ENCODE measurements around the gene ARAP3. TPM values are rescaled to one million over a fixed set of nuclear protein-coding genes. Genes with fewer than 3 reads are reported as not detected.

ARAP3 gene
- total and polyA plus RNA-seq, 9 of the 15 experiments (the other 6 are each of a cell fraction or from before 2014, with no cell fraction given), result 0.83 to 25.7 (median 6.4) TPM

DNA sequence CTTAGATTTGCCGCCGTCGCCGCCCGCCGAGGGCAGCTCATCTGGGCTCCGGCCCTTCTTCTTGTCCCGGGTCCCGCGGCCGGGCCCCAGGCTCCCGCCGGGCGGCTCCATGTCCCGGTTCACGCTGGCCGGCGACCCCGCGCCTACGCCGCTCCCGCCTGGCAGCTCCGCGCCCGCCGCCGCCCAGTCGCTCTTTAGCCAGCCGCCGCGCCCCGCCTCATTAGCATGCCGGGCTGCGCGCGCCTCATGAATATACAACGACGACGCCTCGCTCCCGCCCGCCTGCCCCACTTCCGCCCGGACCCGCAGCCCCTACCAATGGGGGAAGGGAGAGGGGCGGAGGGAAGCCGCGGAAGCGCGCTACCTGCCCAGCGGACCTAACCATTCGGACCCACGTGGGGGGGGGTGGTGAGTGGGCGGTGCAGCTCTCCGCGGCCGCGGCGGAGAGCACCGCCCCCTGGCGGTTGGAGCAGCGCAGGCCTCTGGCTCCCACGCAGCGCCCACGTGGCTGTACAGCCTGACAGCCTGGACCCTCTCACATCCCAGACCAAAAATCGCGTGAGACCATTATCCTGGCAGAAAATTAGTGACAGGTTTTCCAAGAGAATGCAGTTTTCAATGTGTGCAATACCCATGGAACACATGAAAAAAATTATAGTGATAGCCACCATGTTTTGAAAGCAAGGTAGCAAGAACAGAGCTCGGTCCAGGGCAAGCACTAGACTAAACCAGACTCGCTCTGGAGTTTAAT, 63.1 kb downstream of the ARAP3 start, which contains the start of gene DIAPH1 (continued):
- TF ChIP-seq, protein P1, sequence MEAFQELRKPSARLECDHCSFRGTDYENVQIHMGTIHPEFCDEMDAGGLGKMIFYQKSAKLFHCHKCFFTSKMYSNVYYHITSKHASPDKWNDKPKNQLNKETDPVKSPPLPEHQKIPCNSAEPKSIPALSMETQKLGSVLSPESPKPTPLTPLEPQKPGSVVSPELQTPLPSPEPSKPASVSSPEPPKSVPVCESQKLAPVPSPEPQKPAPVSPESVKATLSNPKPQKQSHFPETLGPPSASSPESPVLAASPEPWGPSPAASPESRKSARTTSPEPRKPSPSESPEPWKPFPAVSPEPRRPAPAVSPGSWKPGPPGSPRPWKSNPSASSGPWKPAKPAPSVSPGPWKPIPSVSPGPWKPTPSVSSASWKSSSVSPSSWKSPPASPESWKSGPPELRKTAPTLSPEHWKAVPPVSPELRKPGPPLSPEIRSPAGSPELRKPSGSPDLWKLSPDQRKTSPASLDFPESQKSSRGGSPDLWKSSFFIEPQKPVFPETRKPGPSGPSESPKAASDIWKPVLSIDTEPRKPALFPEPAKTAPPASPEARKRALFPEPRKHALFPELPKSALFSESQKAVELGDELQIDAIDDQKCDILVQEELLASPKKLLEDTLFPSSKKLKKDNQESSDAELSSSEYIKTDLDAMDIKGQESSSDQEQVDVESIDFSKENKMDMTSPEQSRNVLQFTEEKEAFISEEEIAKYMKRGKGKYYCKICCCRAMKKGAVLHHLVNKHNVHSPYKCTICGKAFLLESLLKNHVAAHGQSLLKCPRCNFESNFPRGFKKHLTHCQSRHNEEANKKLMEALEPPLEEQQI (IDR thresholded peaks at IDR 0.05), result no peak
- TF ChIP-seq, protein P2, sequence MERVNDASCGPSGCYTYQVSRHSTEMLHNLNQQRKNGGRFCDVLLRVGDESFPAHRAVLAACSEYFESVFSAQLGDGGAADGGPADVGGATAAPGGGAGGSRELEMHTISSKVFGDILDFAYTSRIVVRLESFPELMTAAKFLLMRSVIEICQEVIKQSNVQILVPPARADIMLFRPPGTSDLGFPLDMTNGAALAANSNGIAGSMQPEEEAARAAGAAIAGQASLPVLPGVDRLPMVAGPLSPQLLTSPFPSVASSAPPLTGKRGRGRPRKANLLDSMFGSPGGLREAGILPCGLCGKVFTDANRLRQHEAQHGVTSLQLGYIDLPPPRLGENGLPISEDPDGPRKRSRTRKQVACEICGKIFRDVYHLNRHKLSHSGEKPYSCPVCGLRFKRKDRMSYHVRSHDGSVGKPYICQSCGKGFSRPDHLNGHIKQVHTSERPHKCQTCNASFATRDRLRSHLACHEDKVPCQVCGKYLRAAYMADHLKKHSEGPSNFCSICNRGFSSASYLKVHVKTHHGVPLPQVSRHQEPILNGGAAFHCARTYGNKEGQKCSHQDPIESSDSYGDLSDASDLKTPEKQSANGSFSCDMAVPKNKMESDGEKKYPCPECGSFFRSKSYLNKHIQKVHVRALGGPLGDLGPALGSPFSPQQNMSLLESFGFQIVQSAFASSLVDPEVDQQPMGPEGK (CRISPR knock-in tag; IDR thresholded peaks at IDR 0.05; ENCODE audit: borderline replicate concordance), result no peak
- TF ChIP-seq, protein P3, sequence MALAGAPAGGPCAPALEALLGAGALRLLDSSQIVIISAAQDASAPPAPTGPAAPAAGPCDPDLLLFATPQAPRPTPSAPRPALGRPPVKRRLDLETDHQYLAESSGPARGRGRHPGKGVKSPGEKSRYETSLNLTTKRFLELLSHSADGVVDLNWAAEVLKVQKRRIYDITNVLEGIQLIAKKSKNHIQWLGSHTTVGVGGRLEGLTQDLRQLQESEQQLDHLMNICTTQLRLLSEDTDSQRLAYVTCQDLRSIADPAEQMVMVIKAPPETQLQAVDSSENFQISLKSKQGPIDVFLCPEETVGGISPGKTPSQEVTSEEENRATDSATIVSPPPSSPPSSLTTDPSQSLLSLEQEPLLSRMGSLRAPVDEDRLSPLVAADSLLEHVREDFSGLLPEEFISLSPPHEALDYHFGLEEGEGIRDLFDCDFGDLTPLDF (CRISPR knock-in tag; IDR thresholded peaks at IDR 0.05), result 0 out of 2 replicates have a peak, but pooled peaks have one; percentile 69
- TF ChIP-seq YY1 (IDR thresholded peaks at IDR 0.05; ENCODE audit: borderline replicate concordance in 1 of 3, control insufficient read depth in 1 of 3, extremely low read depth in 1 of 3, insufficient read depth in 3 of 3, insufficient read length in 1 of 3, insufficient replicate concordance in 2 of 3, low read depth in 1 of 3, low read length in 2 of 3) (peak in 2 of 3 experiments; percentile 63), ERF (CRISPR knock-in tag; IDR thresholded peaks at IDR 0.05) (peak; percentile 66; the same call in 1 of the 2 replicates), NFE2L1 (tag; IDR thresholded peaks at IDR 0.05; ENCODE audit: borderline replicate concordance, low read depth) (no peak), MAZ (CRISPR knock-in tag; conservative IDR thresholded peaks at IDR 0.05 in 1 of 2, IDR thresholded peaks at IDR 0.05 in 1 of 2) (peak; percentile 63 to 98; a peak in 3 of 4 replicates), NONO (IDR thresholded peaks at IDR 0.05; ENCODE audit: low read depth in 2 of 2, low read length in 1 of 2) (peak; percentile 48 to 98; a peak in 2 of 4 replicates), PRMT5 (CRISPR knock-in tag; IDR thresholded peaks at IDR 0.05) (no peak), RNF2 (IDR thresholded peaks at IDR 0.05) (peak; percentile 88), ZNF830 (CRISPR knock-in tag; IDR thresholded peaks at IDR 0.05) (no peak)
- TF ChIP-seq, protein P4, sequence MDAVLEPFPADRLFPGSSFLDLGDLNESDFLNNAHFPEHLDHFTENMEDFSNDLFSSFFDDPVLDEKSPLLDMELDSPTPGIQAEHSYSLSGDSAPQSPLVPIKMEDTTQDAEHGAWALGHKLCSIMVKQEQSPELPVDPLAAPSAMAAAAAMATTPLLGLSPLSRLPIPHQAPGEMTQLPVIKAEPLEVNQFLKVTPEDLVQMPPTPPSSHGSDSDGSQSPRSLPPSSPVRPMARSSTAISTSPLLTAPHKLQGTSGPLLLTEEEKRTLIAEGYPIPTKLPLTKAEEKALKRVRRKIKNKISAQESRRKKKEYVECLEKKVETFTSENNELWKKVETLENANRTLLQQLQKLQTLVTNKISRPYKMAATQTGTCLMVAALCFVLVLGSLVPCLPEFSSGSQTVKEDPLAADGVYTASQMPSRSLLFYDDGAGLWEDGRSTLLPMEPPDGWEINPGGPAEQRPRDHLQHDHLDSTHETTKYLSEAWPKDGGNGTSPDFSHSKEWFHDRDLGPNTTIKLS (IDR thresholded peaks at IDR 0.05; ENCODE audit: borderline replicate concordance, low read depth), result peak; percentile 87; the same call in 1 of the 2 replicates
- TF ChIP-seq, protein P5, sequence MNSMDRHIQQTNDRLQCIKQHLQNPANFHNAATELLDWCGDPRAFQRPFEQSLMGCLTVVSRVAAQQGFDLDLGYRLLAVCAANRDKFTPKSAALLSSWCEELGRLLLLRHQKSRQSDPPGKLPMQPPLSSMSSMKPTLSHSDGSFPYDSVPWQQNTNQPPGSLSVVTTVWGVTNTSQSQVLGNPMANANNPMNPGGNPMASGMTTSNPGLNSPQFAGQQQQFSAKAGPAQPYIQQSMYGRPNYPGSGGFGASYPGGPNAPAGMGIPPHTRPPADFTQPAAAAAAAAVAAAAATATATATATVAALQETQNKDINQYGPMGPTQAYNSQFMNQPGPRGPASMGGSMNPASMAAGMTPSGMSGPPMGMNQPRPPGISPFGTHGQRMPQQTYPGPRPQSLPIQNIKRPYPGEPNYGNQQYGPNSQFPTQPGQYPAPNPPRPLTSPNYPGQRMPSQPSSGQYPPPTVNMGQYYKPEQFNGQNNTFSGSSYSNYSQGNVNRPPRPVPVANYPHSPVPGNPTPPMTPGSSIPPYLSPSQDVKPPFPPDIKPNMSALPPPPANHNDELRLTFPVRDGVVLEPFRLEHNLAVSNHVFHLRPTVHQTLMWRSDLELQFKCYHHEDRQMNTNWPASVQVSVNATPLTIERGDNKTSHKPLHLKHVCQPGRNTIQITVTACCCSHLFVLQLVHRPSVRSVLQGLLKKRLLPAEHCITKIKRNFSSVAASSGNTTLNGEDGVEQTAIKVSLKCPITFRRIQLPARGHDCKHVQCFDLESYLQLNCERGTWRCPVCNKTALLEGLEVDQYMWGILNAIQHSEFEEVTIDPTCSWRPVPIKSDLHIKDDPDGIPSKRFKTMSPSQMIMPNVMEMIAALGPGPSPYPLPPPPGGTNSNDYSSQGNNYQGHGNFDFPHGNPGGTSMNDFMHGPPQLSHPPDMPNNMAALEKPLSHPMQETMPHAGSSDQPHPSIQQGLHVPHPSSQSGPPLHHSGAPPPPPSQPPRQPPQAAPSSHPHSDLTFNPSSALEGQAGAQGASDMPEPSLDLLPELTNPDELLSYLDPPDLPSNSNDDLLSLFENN (IDR thresholded peaks at IDR 0.05; ENCODE audit: low read depth in 2 of 2, low read length in 2 of 2), result peak in 1 of 2 experiments; percentile 57; a peak in 1 of 4 replicates

Data from K562 (cell line).